ENCODE measurements around the gene ITPR3. TPM values are rescaled to one million over a fixed set of nuclear protein-coding genes. Genes with fewer than 3 reads are reported as not detected.

Gene ITPR3
- total RNA-seq, 3 donors from 2014 or later (not counting 1 experiment from before 2014, with no cell fraction given), result 45.5 to 66.7 (median 46.0) TPM

GRCh38 chr6:33620158-33620855 is 815 bp upstream of the ITPR3 start:
- under 1% methylated on average over 24 of the region's 29 CpGs for WGBS (ENCODE audit: insufficient coverage)
- no peaks in the 10 kb centered on the region for H3K27me3 ChIP-seq (ENCODE audit: control insufficient read depth, insufficient read depth, low read length)
- peak; percentile 25 to 67 for DNase-seq
- TF ChIP-seq CTCF (IDR thresholded peaks at IDR 0.05), result no peak
- intact Hi-C loops (cut with micrococcal nuclease), result loop anchor here (2.0 kb wide), 1 partner anchor 14 kb away; no protein-coding TSS in a partner anchor
- Mint-ChIP-seq H3K4me3 (peak overlapping the region; percentile 95), H3K9me3 (no peaks in the 10 kb centered on the region), H3K36me3 (no peaks in the 10 kb centered on the region), H3K27me3 (ENCODE audit: low read depth in 2 of 2) (no peaks in the 10 kb centered on the region), H3K4me1 (peaks cover 32 to 63% of the 10 kb centered on the region in 2 donors), H3K27ac (peak overlapping the region; percentile 85 to 94)
- peak overlapping the region; percentile 89 for H3K27ac ChIP-seq (ENCODE audit: low read length)
- H3K9me3 ChIP-seq (ENCODE audit: control insufficient read depth, insufficient read depth, low read length), result no peaks in the 10 kb centered on the region
- H3K4me1 ChIP-seq (ENCODE audit: control insufficient read depth, insufficient read depth, low read length), result peaks cover 55% of the 10 kb centered on the region
- H3K36me3 ChIP-seq (ENCODE audit: control insufficient read depth, insufficient read depth, low read length), result peaks cover 6% of the 10 kb centered on the region
- ATAC-seq, result no peak
- peak overlapping the region; percentile 68 for H3K4me3 ChIP-seq (ENCODE audit: low read length)

GRCh38 chr6:33621711-33622388 is 728 bp downstream of the ITPR3 start:
- Mint-ChIP-seq H3K27ac (peak overlapping the region; percentile 64 to 94), H3K9me3 (no peaks in the 10 kb centered on the region), H3K4me1 (peaks cover 32 to 57% of the 10 kb centered on the region in 2 donors)

GRCh38 chr6:33622456-33623431 is 1.6 kb downstream of the ITPR3 start:
- 74% methylated on average over 12 of the region's 12 CpGs for WGBS (ENCODE audit: insufficient coverage)
- H3K4me3 Mint-ChIP-seq, result peak overlapping the region; percentile 80
- peaks cover 6% of the 10 kb centered on the region for H3K36me3 ChIP-seq (ENCODE audit: control insufficient read depth, insufficient read depth, low read length)
- H3K27ac Mint-ChIP-seq, result peak overlapping the region; percentile 64 to 94
- H3K27me3 Mint-ChIP-seq (ENCODE audit: low read depth in 2 of 2), result no peaks in the 10 kb centered on the region
- intact Hi-C loops (cut with micrococcal nuclease), result no loop called here
- ATAC-seq, result peak in 1 of 3 donors; percentile 13
- no peaks in the 10 kb centered on the region for H3K27me3 ChIP-seq (ENCODE audit: control insufficient read depth, insufficient read depth, low read length)
- H3K4me1 Mint-ChIP-seq, result peaks cover 36 to 58% of the 10 kb centered on the region in 2 donors
- peak overlapping the region; percentile 95 for H3K4me3 ChIP-seq (ENCODE audit: low read length)
- no peaks in the 10 kb centered on the region for H3K9me3 Mint-ChIP-seq
- no peaks in the 10 kb centered on the region for H3K36me3 Mint-ChIP-seq
- no peaks in the 10 kb centered on the region for H3K9me3 ChIP-seq (ENCODE audit: control insufficient read depth, insufficient read depth, low read length)
- peak overlapping the region; percentile 85 for H3K27ac ChIP-seq (ENCODE audit: low read length)
- TF ChIP-seq CTCF (IDR thresholded peaks at IDR 0.05), result no peak
- H3K4me1 ChIP-seq (ENCODE audit: control insufficient read depth, insufficient read depth, low read length), result peaks cover 42% of the 10 kb centered on the region
- DNase-seq, result peak in 1 of 2 donors; percentile 43

More at GRCh38 chr6:33621711-33622388, 728 bp downstream of the ITPR3 start:
- peak overlapping the region; percentile 95 for H3K4me3 ChIP-seq (ENCODE audit: low read length)
- no peak for TF ChIP-seq CTCF (IDR thresholded peaks at IDR 0.05)
- H3K27me3 ChIP-seq (ENCODE audit: control insufficient read depth, insufficient read depth, low read length), result no peaks in the 10 kb centered on the region
- WGBS (ENCODE audit: insufficient coverage), result 11% methylated on average over 39 of the region's 39 CpGs
- peak in 1 of 3 donors; percentile 3 for ATAC-seq
- peak overlapping the region; percentile 80 for H3K4me3 Mint-ChIP-seq
- H3K4me1 ChIP-seq (ENCODE audit: control insufficient read depth, insufficient read depth, low read length), result peaks cover 49% of the 10 kb centered on the region
- peak overlapping the region; percentile 85 for H3K27ac ChIP-seq (ENCODE audit: low read length)
- peaks cover 6% of the 10 kb centered on the region for H3K36me3 ChIP-seq (ENCODE audit: control insufficient read depth, insufficient read depth, low read length)
- H3K9me3 ChIP-seq (ENCODE audit: control insufficient read depth, insufficient read depth, low read length), result no peaks in the 10 kb centered on the region
- H3K36me3 Mint-ChIP-seq, result no peaks in the 10 kb centered on the region
- no peaks in the 10 kb centered on the region for H3K27me3 Mint-ChIP-seq (ENCODE audit: low read depth in 2 of 2)
- DNase-seq, result peak in 1 of 2 donors; percentile 63
- intact Hi-C loops (cut with micrococcal nuclease), result loop anchor here (2.0 kb wide), 1 partner anchor 13 kb away; no protein-coding TSS in a partner anchor

All from natural killer cell (primary cell).